Ovary (tissue), 9 donors: ENCODE data around the gene FLNA. TPM values are rescaled to one million over a fixed set of nuclear protein-coding genes. Genes with fewer than 3 reads are reported as not detected.

Source experiments
- DNase-seq, 5 donors: peaks; one replicate each; pipeline ENCODE4 v3.0.0-alpha.2; 2019 to 2020
- H3K27ac ChIP-seq, 2 donors: fragments of 200-600 bp; one replicate each; pipeline versions ENCODE4 v1.5.1 to v1.8.0; 2019 to 2022
- H3K27me3 ChIP-seq: fragments of 200-600 bp; one replicate; pipeline ENCODE4 v1.8.0; 2022
- H3K36me3 ChIP-seq: fragments of 200-600 bp; sonication (generic); one replicate; pipeline ENCODE4 v1.5.1; 2019
- H3K4me1 ChIP-seq: one replicate; pipeline ENCODE4 v1.8.1; 2013; ENCODE audit warnings: mild to moderate bottlenecking, moderate library complexity; ENCODE audit not compliant: insufficient read depth
- H3K4me3 ChIP-seq: fragments of 200-600 bp; sonication (generic); one replicate; pipeline ENCODE4 v1.5.1; 2017
- H3K9me3 ChIP-seq, 2 donors: fragments of 200-600 bp in 1 of 2; sonication (generic) in 1 of 2; one replicate each; pipeline versions ENCODE4 v1.5.1 to v1.8.1; 2013 to 2019; ENCODE audit warnings: mild to moderate bottlenecking in 1 of 2, moderate library complexity in 1 of 2
- CTCF ChIP-seq, 3 donors: fragments of 450-650 bp in 2 of 3; fragments of 200-600 bp in 1 of 3; IDR thresholded peaks; one replicate each; pipeline versions ENCODE4 v1.5.1 to v1.8.0; 2016 to 2022; ENCODE audit warnings: antibody characterized with exemption in 3 of 3, mild to moderate bottlenecking in 1 of 3
- EP300 ChIP-seq: sonication (generic); formaldehyde crosslinking; IDR thresholded peaks from one replicate; pipeline ENCODE4 v1.6.1; 2017; ENCODE audit warnings: antibody characterized with exemption
- POLR2A ChIP-seq: fragments of 450-650 bp; IDR thresholded peaks from one replicate; pipeline ENCODE4 v1.6.1; 2017; ENCODE audit warnings: antibody characterized with exemption, mild to moderate bottlenecking, moderate library complexity
- WGBS, 3 donors: extraction: QIAGEN DNeasy Blood & Tissue Kit in 1 of 3; methylation state at CpG; one replicate each; pipeline versions ENCODE4 v1.1.5 to v1.1.7; 2013 to 2017; 5-methylcytosine and 5-hydroxymethylcytosine counted together
- intact Hi-C, 4 donors: fragments of 100-400 bp; cut with DNase I; formaldehyde crosslinking; loops; one replicate each; pipeline versions ENCODE4 v1.11.0 to v1.15.1; 2022 to 2023
- polyA plus RNA-seq, 2 donors: library from polyadenylated mRNA; stranded (reverse); fragments of 200-250 nt in 1 of 2; fragments of 350-450 nt in 1 of 2; fragmentation: Illumina TruSeq in 1 of 2; extraction: RNeasy Lipid Tissue Mini Kit (QIAGEN cat#74804) in 1 of 2; gene quantifications; one replicate each; pipeline ENCODE4 v1.2.3, GENCODE V29; 2013 to 2014
- total RNA-seq, 7 donors: library from RNA; depleted of rRNA in 2 of 7; stranded (reverse); fragments of >200 nt in 2 of 7; fragmentation: NEBNext Ultra II Directional in 3 of 7; extraction: Animal tissue kit (Norgen Biotek cat#: 25700) in 3 of 7; gene quantifications; one replicate each; pipeline versions ENCODE4 v1.1.0 to v1.2.4, GENCODE V29; 2016 to 2023
- donor health status: DM: no; HTN: no; CAD: no; lungs with moderate emphysema.
- donor health status: DM: no; HTN: no; CAD: no.
- donor health status: Bipolar disorder and iron deficiency.
- donor health status: DM: yes; HTN: yes; CAD: no.
- donor health status: DM: no; HTN: no; CAD: no.
- donor health status: DM: yes; HTN: yes; CAD: no.

The FLNA gene
- total and polyA plus RNA-seq, 9 donors: 327 to 2,249 (median 885) TPM

- WGBS, 3 donors: 73 to 77% (median 75%) methylated on average over 16 of the region's 16 CpGs
Measured at GRCh38 chrX:154309041-154309775, 65.2 kb downstream of the FLNA start.

DNA sequence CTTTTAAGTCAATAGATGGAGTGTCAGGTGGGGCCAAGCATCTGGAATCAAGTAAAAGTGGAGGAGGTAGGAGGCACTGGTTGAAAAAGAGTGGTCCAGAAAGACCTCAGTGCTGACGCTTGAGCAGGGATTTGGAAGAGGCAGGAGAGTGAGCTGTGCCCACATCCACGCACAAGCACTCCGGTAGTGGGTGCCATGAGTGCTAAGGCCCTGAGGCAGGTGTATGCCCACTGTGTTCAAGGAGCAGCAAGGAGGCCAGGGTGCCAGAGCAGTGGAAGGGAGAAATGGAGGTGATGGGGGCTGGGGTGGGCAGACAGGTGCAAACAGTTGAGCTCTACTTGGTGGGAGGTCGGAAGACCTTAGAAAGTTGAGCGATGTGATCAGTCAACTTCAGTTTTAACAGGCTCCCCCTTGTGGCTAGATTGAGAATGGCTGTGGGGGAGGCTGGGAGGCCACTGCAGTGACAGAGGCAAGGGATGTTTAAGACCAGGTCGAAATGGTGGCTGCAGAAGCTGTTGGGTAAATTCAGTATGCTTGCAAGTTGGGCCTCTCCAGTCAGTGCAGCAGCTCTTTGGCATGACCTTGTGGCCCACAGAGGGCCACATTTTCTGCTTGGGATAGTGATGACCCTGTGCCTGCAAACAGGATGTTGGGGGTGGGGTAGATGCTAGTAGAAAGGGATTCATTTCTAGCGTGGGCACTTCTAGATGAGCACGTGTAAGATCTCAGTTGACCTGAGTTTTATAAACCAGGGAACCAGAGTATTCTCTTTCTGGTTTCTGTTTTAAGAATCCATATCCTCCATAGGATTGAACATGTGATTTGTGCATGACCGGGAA lies 66.1 kb downstream of the FLNA start:
- Histone ChIP-seq H3K27ac (no peak overlapping the region), H3K36me3 (no peaks in the 10 kb centered on the region), H3K4me3 (no peak overlapping the region), H3K27me3 (no peaks in the 10 kb centered on the region), H3K9me3 (no peaks in the 10 kb centered on the region), H3K4me1 (no peaks in the 10 kb centered on the region)
- TF ChIP-seq CTCF (IDR thresholded peaks at IDR 0.05): peak; percentile 13 to 57 (median 53)
- TF ChIP-seq POLR2A: no peak
- peak; percentile 48 to 73 (median 51) for DNase-seq
- intact Hi-C loops: no loop called here
- WGBS, 3 donors: 54 to 64% (median 56%) methylated on average over 9 of the region's 9 CpGs

More at GRCh38 chrX:154309041-154309775, 65.2 kb downstream of the FLNA start:
- no peaks in the 10 kb centered on the region for H3K4me1 ChIP-seq
- no peaks in the 10 kb centered on the region for H3K27me3 ChIP-seq
- H3K9me3 ChIP-seq: no peaks in the 10 kb centered on the region
- intact Hi-C loops: no loop called here
- H3K36me3 ChIP-seq: no peaks in the 10 kb centered on the region
- no peak overlapping the region for H3K4me3 ChIP-seq
- DNase-seq: no peak
- TF ChIP-seq EP300 (no peak), POLR2A (no peak), CTCF (IDR thresholded peaks at IDR 0.05) (no peak)
- no peak overlapping the region for H3K27ac ChIP-seq

- Histone ChIP-seq H3K27ac (no peak overlapping the region), H3K27me3 (no peaks in the 10 kb centered on the region), H3K4me1 (no peaks in the 10 kb centered on the region), H3K36me3 (no peaks in the 10 kb centered on the region), H3K4me3 (no peak overlapping the region), H3K9me3 (no peaks in the 10 kb centered on the region)
- intact Hi-C loops: no loop called here
- WGBS, 3 donors: 79 to 82% (median 80%) methylated on average over 6 of the region's 6 CpGs
- no peak for DNase-seq
- no peak for TF ChIP-seq CTCF (IDR thresholded peaks at IDR 0.05)
- TF ChIP-seq POLR2A: no peak
- TF ChIP-seq EP300: no peak
Measured at GRCh38 chrX:154307202-154307601, 67.2 kb downstream of the FLNA start.

DNA sequence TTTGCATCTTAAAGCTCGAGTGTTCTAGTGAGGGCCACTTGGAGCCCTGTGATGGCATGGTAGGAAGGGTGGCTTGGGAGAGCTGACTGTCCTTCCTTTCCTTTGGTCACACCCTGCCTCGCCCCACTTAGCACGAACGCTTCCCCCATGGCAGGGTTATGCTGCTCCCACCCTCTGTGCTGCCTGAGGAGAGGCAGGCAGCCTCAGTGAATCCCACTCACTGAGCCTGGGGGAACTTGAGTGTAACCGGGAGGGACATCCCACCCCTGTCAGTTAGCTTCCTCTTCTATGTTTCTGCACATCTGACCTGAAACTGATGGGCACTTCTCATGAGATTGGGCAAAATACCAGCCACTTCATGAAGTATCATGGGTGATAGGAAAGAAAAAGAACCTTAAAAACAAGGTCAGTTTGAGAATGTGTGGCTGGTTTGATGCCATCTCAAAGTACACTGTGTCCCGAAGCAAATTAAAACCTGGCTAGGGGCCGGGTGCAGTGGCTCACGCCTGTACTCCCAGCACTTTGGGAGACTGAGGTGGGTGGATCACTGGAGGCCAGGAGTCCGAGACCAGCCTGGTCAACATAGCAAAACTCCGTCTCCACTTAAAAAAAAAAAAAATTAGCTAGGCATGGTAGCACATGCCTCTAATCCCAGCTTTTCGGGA lies 68.8 kb downstream of the FLNA start:
- H3K27ac ChIP-seq: no peak overlapping the region
- H3K4me1 ChIP-seq: no peaks in the 10 kb centered on the region
- intact Hi-C loops: no loop called here
- no peaks in the 10 kb centered on the region for H3K36me3 ChIP-seq
- H3K4me3 ChIP-seq: no peak overlapping the region
- no peak for DNase-seq
- TF ChIP-seq EP300 (no peak), POLR2A (no peak), CTCF (IDR thresholded peaks at IDR 0.05) (no peak)
- WGBS, 3 donors: 79 to 86% (median 79%) methylated on average over 11 of the region's 11 CpGs
- H3K27me3 ChIP-seq: no peaks in the 10 kb centered on the region
- no peaks in the 10 kb centered on the region for H3K9me3 ChIP-seq
